ENCODE measurements around the gene MICAL3.

DNA sequence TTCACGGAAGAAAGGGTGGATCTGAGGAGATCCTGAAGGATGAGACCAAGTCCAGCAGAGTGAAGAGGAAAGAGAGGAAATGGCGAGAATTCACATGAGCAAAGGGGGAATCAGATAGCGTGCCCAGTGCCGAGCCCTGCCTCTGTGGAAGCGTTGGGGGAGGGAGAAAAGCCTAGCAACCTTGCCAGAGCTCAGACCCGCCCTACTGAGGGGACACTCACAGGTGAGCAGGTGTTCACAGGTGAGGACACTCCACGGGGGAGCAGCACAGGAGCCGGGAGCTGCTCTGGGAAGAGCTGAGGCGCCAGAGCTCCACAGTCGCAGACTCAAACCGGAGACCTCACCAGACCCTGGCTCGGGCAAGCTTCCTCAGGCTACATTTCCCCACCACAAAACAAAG lies 56.2 kb downstream of the MICAL3 start:
- TF ChIP-seq, protein P1, sequence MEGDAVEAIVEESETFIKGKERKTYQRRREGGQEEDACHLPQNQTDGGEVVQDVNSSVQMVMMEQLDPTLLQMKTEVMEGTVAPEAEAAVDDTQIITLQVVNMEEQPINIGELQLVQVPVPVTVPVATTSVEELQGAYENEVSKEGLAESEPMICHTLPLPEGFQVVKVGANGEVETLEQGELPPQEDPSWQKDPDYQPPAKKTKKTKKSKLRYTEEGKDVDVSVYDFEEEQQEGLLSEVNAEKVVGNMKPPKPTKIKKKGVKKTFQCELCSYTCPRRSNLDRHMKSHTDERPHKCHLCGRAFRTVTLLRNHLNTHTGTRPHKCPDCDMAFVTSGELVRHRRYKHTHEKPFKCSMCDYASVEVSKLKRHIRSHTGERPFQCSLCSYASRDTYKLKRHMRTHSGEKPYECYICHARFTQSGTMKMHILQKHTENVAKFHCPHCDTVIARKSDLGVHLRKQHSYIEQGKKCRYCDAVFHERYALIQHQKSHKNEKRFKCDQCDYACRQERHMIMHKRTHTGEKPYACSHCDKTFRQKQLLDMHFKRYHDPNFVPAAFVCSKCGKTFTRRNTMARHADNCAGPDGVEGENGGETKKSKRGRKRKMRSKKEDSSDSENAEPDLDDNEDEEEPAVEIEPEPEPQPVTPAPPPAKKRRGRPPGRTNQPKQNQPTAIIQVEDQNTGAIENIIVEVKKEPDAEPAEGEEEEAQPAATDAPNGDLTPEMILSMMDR (IDR thresholded peaks at IDR 0.05), result no peak
- no peak for TF ChIP-seq POLR2A (IDR thresholded peaks at IDR 0.05)
